ENCODE data around the gene EVA1B.

The EVA1B gene

GRCh38 chr1:36320767-36321118 lies 2.7 kb downstream of the EVA1B start:
- FAIRE-seq (no peak), DNase-seq (ENCODE audit: low spot score) (no peak)

- DNase-seq (ENCODE audit: low spot score) (no peak), FAIRE-seq (no peak)
Observed at GRCh38 chr1:36320291-36320761, 3.1 kb downstream of the EVA1B start.

GRCh38 chr1:36309397-36309796 lies 14.0 kb downstream of the EVA1B start:
- FAIRE-seq (no peak), DNase-seq (ENCODE audit: low spot score) (no peak)

GRCh38 chr1:36307601-36308330 lies 15.7 kb downstream of the EVA1B start:
- FAIRE-seq (no peak), DNase-seq (ENCODE audit: low spot score) (no peak)

GRCh38 chr1:36306902-36307456 lies 16.5 kb downstream of the EVA1B start:
- DNase-seq (ENCODE audit: low spot score), result no peak
- FAIRE-seq, result no peak

- FAIRE-seq (no peak), DNase-seq (ENCODE audit: low spot score) (no peak)
Observed at GRCh38 chr1:36306210-36306901, 17.1 kb downstream of the EVA1B start, which contains the start of gene SH3D21. Gene SH3D21 (plus strand): TSS chr1:36306368. CDS start chr1:36306421, 53 bp downstream.

- no peak for FAIRE-seq
Observed at GRCh38 chr1:36305915-36306209, 17.6 kb downstream of the EVA1B start.

GRCh38 chr1:36304970-36305914 lies 18.2 kb downstream of the EVA1B start:
- FAIRE-seq (no peak), DNase-seq (ENCODE audit: low spot score) (no peak)

More at GRCh38 chr1:36305915-36306209, 17.6 kb downstream of the EVA1B start:
- no peak for DNase-seq (ENCODE audit: low spot score)

GRCh38 chr1:36304521-36304920 lies 18.9 kb downstream of the EVA1B start:
- no peak for DNase-seq (ENCODE audit: low spot score)
- FAIRE-seq, result no peak

- no peak for DNase-seq (ENCODE audit: low spot score)
- no peak for FAIRE-seq
Observed at GRCh38 chr1:36303650-36304360, 19.6 kb downstream of the EVA1B start.

- FAIRE-seq (no peak), DNase-seq (ENCODE audit: low spot score) (no peak)
Observed at GRCh38 chr1:36303244-36303643, 20.2 kb downstream of the EVA1B start.

- FAIRE-seq, result no peak
- no peak for DNase-seq (ENCODE audit: low spot score)
Observed at GRCh38 chr1:36301220-36301619, 22.2 kb downstream of the EVA1B start.

GRCh38 chr1:36300526-36300925 lies 22.9 kb downstream of the EVA1B start:
- no peak for FAIRE-seq
- DNase-seq (ENCODE audit: low spot score), result no peak

GRCh38 chr1:36298640-36299039 lies 24.8 kb downstream of the EVA1B start:
- no peak for FAIRE-seq
- no peak for DNase-seq (ENCODE audit: low spot score)

- DNase-seq (ENCODE audit: low spot score) (no peak), FAIRE-seq (no peak)
Observed at GRCh38 chr1:36297062-36297461, 26.4 kb downstream of the EVA1B start.

- FAIRE-seq, result no peak
- no peak for DNase-seq (ENCODE audit: low spot score)
Observed at GRCh38 chr1:36295390-36295789, 28.1 kb downstream of the EVA1B start.

GRCh38 chr1:36287595-36287994 lies 35.9 kb downstream of the EVA1B start:
- FAIRE-seq, result no peak
- DNase-seq (ENCODE audit: low spot score), result no peak

- FAIRE-seq, result no peak
- DNase-seq (ENCODE audit: low spot score), result no peak
Observed at GRCh38 chr1:36286802-36287201, 36.6 kb downstream of the EVA1B start.

- DNase-seq (ENCODE audit: low spot score) (peak; percentile 72), FAIRE-seq (no peak)
Observed at GRCh38 chr1:36285443-36286101, 37.9 kb downstream of the EVA1B start.

GRCh38 chr1:36284517-36284916 lies 38.9 kb downstream of the EVA1B start:
- FAIRE-seq, result no peak
- DNase-seq (ENCODE audit: low spot score), result no peak
